ENCODE data around the gene HDAC4.

- TF ChIP-seq, protein P1, sequence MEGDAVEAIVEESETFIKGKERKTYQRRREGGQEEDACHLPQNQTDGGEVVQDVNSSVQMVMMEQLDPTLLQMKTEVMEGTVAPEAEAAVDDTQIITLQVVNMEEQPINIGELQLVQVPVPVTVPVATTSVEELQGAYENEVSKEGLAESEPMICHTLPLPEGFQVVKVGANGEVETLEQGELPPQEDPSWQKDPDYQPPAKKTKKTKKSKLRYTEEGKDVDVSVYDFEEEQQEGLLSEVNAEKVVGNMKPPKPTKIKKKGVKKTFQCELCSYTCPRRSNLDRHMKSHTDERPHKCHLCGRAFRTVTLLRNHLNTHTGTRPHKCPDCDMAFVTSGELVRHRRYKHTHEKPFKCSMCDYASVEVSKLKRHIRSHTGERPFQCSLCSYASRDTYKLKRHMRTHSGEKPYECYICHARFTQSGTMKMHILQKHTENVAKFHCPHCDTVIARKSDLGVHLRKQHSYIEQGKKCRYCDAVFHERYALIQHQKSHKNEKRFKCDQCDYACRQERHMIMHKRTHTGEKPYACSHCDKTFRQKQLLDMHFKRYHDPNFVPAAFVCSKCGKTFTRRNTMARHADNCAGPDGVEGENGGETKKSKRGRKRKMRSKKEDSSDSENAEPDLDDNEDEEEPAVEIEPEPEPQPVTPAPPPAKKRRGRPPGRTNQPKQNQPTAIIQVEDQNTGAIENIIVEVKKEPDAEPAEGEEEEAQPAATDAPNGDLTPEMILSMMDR (IDR thresholded peaks at IDR 0.05) = no peak
- no peak for TF ChIP-seq POLR2A (IDR thresholded peaks at IDR 0.05)
- TF ChIP-seq EP300 (IDR thresholded peaks at IDR 0.05) = no peak
- TF ChIP-seq POLR2AphosphoS5 (IDR thresholded peaks at IDR 0.05) = no peak
Observed at GRCh38 chr2:239215136-239215925, 185.5 kb downstream of the HDAC4 start.
